Breast epithelium (tissue), 3 donors: ENCODE data around the gene KCTD6.

Source experiments
- POLR2A ChIP-seq: fragments of 450-650 bp; IDR thresholded peaks from one replicate; pipeline ENCODE4 v1.6.1; 2016; ENCODE audit warnings: antibody characterized with exemption, mild to moderate bottlenecking, moderate library complexity
- POLR2AphosphoS5 ChIP-seq, 3 donors: sonication (generic); formaldehyde crosslinking; IDR thresholded peaks; one replicate each; pipeline ENCODE4 v1.6.1; 2017; ENCODE audit warnings: antibody characterized with exemption in 3 of 3
- TF ChIP-seq, protein P1 (sequence below), 3 donors: fragments of 450-650 bp; IDR thresholded peaks; one replicate each; pipeline ENCODE4 v1.5.1; 2016 to 2017; ENCODE audit warnings: antibody characterized with exemption in 3 of 3, mild to moderate bottlenecking in 3 of 3, moderate library complexity in 3 of 3

DNA sequence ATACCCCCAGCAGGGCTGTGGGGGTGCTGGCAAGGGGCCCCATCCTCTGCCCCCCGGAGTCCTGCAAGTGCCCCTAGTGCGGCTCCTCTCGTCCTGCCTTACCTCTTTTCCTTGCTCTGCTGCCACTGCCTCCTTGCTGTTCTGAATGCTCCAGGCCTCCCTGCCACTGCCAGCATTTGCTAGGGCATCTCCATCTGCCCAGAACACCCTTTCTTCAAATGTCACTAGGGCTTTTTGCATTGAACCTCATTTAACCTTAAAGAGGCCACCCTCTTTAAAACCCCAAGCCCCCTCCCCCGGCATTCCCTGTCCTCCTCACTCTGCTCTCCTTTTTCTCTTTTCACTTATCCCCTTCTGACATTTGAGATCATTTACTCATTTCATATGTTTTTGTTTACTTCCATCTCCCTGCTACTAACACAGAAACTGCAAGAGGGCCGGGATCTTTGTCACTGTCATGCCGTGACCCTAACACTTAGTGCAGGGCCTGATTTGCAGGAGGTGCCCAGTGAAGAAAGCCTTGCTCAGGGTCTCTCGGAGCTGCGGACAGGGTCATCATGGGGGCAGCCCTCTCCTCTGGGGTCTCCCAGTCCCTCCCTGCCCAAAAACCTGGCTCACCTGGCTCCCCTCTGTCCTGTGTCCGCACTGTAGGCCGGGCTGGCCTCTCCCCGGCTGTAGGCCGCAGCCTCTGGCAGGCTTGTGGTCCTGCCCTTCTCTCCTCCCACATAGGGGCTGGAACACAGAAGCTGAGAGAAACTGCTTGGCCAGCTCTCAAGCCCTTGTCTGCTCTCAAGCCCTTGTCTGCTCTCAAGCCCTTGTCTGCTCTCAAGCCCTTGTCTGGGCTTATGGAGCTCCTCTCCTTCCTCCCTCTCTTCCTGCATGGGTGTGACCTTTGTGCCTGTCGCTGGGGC, 44.9 kb downstream of the KCTD6 start, which contains the start of gene ACOX2:
- TF ChIP-seq, protein P1, sequence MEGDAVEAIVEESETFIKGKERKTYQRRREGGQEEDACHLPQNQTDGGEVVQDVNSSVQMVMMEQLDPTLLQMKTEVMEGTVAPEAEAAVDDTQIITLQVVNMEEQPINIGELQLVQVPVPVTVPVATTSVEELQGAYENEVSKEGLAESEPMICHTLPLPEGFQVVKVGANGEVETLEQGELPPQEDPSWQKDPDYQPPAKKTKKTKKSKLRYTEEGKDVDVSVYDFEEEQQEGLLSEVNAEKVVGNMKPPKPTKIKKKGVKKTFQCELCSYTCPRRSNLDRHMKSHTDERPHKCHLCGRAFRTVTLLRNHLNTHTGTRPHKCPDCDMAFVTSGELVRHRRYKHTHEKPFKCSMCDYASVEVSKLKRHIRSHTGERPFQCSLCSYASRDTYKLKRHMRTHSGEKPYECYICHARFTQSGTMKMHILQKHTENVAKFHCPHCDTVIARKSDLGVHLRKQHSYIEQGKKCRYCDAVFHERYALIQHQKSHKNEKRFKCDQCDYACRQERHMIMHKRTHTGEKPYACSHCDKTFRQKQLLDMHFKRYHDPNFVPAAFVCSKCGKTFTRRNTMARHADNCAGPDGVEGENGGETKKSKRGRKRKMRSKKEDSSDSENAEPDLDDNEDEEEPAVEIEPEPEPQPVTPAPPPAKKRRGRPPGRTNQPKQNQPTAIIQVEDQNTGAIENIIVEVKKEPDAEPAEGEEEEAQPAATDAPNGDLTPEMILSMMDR (IDR thresholded peaks at IDR 0.05), result no peak
- TF ChIP-seq POLR2A (no peak), POLR2AphosphoS5 (IDR thresholded peaks at IDR 0.05) (no peak)
